Right lobe of liver (tissue), 6 donors: Measurements from ENCODE around the gene TGFBR2. TPM values are rescaled to one million over a fixed set of nuclear protein-coding genes. Genes with fewer than 3 reads are reported as not detected.

ENCODE experiments used
- ATAC-seq, 4 donors: fragments of 200-7000 bp; cut with Tn5 transposase; one replicate each; pipeline ENCODE4 v1.9.1; 2020; ENCODE audit warnings: mild to moderate bottlenecking in 4 of 4, moderate library complexity in 4 of 4
- DNase-seq, 3 donors: peaks; one replicate each; pipeline ENCODE4 v3.0.0-alpha.2; 2020
- H3K27ac ChIP-seq, 3 donors: fragments of 200-600 bp; one replicate each; pipeline ENCODE4 v1.8.0; 2022
- H3K27me3 ChIP-seq, 2 donors: fragments of 200-600 bp; one replicate each; pipeline ENCODE4 v1.8.0; 2022
- H3K36me3 ChIP-seq, 4 donors: fragments of 200-600 bp; sonication (generic) in 1 of 4; one replicate each; pipeline versions ENCODE4 v1.5.1 to v1.8.0; 2017 to 2022; ENCODE audit warnings: control low read depth in 1 of 4
- H3K4me1 ChIP-seq, 4 donors: fragments of 200-600 bp; sonication (generic) in 1 of 4; one replicate each; pipeline versions ENCODE4 v1.5.1 to v1.8.0; 2017 to 2022; ENCODE audit warnings: control low read depth in 1 of 4
- H3K4me3 ChIP-seq, 3 donors: fragments of 200-600 bp; one replicate each; pipeline ENCODE4 v1.8.0; 2022
- H3K9me3 ChIP-seq, 4 donors: fragments of 200-600 bp; sonication (generic) in 1 of 4; one replicate each; pipeline versions ENCODE4 v1.5.1 to v1.8.0; 2017 to 2022; ENCODE audit warnings: control low read depth in 1 of 4
- POLR2A ChIP-seq: fragments of 450-650 bp; IDR thresholded peaks from one replicate; pipeline ENCODE4 v1.6.1; 2017; ENCODE audit warnings: antibody characterized with exemption, mild to moderate bottlenecking
- WGBS: methylation state at CpG from one replicate; pipeline ENCODE4 v1.1.6; 2018; ENCODE audit warnings: low coverage, low lambda C conversion rate; ENCODE audit not compliant: insufficient coverage; ENCODE audit errors: missing lambda C conversion rate; 5-methylcytosine and 5-hydroxymethylcytosine counted together
- intact Hi-C, 2 donors: fragments of 100-400 bp; cut with DNase I; formaldehyde crosslinking; loops; one replicate each; pipeline versions ENCODE4 v1.11.2 to v1.14.1; 2022
- total RNA-seq, 6 experiments: library from RNA; depleted of rRNA in 2 of 6; stranded (reverse); fragments of >200 nt in 2 of 6; fragmentation: NEBNext Ultra II Directional in 3 of 6; extraction: Animal tissue kit (Norgen Biotek cat#: 25700) in 3 of 6; gene quantifications; one replicate each; pipeline versions ENCODE4 v1.1.0 to v1.2.4, GENCODE V29; 2016 to 2023
- TF ChIP-seq, protein P1 (sequence below), 4 donors: fragments of 200-600 bp in 3 of 4; fragments of 450-650 bp in 1 of 4; IDR thresholded peaks; one replicate each; pipeline versions ENCODE4 v1.5.1 to v1.8.0; 2016 to 2022; ENCODE audit warnings: antibody characterized with exemption in 4 of 4, mild to moderate bottlenecking in 2 of 4
- donor health status: DM: no; HTN: yes; CAD: no.
- donor health status: DM: no; HTN: no; CAD: no.
- donor health status: DM: no; HTN: no; CAD: no.
- donor health status: DM: no; HTN: yes; CAD: no.
- donor health status: DM: no; HTN: yes; CAD: no.

Gene TGFBR2
- total RNA-seq, 6 experiments from 2014 or later, result 24.9 to 52.6 (median 45.5) TPM

DNA sequence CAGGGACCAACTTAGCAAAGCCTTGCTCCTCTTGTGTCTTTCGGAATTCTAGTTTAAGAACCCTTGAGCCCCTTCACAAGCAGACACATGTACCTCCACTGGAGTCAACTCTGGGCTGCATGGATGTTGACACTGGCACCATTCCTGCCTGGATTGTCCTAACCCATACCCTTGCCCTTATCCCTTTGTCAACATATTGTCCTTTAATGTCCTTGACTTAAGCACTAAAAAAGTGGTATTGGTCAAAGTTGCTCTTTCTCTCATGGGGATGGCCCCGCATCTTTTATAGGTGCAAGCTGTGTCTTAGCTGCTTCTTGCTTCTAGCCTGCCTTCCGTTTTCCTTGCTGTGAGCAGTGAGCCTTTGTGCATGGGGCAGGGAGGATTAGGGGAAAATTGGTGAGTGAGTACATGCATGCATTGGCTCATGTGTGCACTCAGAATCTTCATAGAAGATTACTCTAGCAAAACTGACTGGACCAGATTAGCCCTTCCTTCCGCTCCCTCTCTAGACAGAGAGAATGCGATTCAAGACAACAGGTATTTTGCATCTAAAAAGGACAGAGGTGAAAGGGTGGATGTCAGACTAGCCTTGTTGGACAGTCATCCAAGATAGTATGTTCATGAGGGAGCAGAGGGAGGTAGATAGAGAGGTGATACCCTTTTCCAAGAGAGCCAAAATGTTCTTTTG is 42.4 kb downstream of the TGFBR2 start:
- Histone ChIP-seq H3K27me3 (no peaks in the 10 kb centered on the region), H3K36me3 (peaks cover 6 to 45% (median 28%) of the 10 kb centered on the region in 4 donors), H3K9me3 (no peaks in the 10 kb centered on the region), H3K4me1 (peaks cover 0 to 31% (median 15%) of the 10 kb centered on the region in 4 donors), H3K27ac (peak overlapping the region in 2 of 3 donors; percentile 24 to 65), H3K4me3 (no peak overlapping the region)
- TF ChIP-seq, protein P1, sequence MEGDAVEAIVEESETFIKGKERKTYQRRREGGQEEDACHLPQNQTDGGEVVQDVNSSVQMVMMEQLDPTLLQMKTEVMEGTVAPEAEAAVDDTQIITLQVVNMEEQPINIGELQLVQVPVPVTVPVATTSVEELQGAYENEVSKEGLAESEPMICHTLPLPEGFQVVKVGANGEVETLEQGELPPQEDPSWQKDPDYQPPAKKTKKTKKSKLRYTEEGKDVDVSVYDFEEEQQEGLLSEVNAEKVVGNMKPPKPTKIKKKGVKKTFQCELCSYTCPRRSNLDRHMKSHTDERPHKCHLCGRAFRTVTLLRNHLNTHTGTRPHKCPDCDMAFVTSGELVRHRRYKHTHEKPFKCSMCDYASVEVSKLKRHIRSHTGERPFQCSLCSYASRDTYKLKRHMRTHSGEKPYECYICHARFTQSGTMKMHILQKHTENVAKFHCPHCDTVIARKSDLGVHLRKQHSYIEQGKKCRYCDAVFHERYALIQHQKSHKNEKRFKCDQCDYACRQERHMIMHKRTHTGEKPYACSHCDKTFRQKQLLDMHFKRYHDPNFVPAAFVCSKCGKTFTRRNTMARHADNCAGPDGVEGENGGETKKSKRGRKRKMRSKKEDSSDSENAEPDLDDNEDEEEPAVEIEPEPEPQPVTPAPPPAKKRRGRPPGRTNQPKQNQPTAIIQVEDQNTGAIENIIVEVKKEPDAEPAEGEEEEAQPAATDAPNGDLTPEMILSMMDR (IDR thresholded peaks at IDR 0.05), result no peak
- TF ChIP-seq POLR2A, result no peak
- 59% methylated on average over 5 of the region's 5 CpGs for WGBS
- peak; percentile 32 to 81 (median 79) for DNase-seq
- intact Hi-C loops, result no loop called here
- ATAC-seq, result peak; percentile 70 to 90 (median 86)

DNA sequence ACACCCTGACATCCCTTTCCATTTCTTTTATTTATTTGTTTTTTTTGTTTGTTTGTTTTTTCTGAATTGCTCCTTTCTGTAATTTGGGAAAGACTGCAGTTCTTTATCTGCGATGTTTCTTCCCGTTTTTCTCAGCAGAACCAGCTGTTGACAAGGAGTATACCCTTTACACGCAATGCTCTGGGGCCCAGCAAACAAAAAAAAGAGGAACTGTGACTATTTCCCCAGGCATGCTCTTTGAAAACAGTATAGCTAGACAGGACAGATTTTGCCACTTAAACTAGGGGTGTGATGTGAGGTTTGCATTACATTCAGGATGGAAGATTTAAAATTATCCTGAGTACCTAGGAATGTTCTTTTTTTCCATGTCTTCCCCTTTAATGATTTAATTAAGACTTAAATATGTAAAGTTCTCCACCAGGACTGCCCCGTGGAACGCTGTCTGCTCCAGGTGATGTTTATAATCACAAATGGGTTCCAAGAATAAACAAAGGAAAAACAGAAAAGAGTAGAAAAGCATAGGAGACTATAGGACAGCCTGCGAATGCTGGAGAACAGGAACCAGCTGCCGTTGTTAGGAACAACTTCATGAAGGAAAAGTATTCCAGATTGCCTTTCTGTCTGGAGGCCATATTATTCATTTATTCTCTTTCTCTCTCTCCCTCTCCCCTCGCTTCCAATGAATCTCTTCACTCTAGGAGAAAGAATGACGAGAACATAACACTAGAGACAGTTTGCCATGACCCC is 43.3 kb downstream of the TGFBR2 start:
- DNase-seq (no peak), ATAC-seq (peak in 3 of 4 donors; percentile 31 to 37 (median 33))
- no peaks in the 10 kb centered on the region for H3K9me3 ChIP-seq
- TF ChIP-seq, protein P1 (IDR thresholded peaks at IDR 0.05), result no peak
- TF ChIP-seq POLR2A, result no peak
- peaks cover 0 to 23% (median 10%) of the 10 kb centered on the region in 4 donors for H3K4me1 ChIP-seq
- WGBS, result 57% methylated on average over 6 of the region's 9 CpGs
- intact Hi-C loops, result no loop called here
- H3K27ac ChIP-seq, result peak overlapping the region in 2 of 3 donors; percentile 24 to 65
- H3K27me3 ChIP-seq, result no peaks in the 10 kb centered on the region
- H3K4me3 ChIP-seq, result no peak overlapping the region
- peaks cover 6 to 46% (median 33%) of the 10 kb centered on the region in 4 donors for H3K36me3 ChIP-seq

DNA sequence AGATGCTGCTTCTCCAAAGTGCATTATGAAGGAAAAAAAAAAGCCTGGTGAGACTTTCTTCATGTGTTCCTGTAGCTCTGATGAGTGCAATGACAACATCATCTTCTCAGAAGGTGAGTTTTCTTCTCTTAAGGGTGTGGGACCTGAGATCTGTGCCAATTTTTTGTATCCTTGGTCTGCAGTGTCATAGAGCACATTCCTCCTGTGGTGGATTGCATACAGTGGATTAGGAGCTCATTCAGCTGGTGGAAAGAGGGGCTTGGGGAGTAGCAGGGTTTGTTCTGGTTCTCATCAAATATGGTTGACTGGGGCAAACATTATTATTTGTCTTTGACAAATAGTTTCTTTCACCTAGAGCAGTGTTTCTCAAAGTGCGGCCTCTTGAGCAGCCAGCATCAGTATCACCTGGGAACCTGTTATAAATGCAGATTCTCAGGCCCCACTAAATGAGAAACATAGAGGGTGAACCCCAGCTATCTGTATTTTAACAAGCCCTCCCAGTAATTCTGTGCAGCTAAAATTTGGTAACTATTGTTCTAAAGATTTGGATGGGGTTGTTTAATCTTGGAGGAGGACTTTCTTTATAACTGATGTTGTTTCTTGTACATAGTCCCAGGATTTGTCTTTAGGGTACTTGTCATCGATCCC is 44.1 kb downstream of the TGFBR2 start:
- H3K36me3 ChIP-seq, result peaks cover 6 to 52% (median 32%) of the 10 kb centered on the region in 4 donors
- 87% methylated on average over 2 of the region's 2 CpGs for WGBS
- H3K4me3 ChIP-seq, result no peak overlapping the region
- H3K27me3 ChIP-seq, result no peaks in the 10 kb centered on the region
- ATAC-seq (no peak), DNase-seq (no peak)
- TF ChIP-seq, protein P1 (IDR thresholded peaks at IDR 0.05), result no peak
- TF ChIP-seq POLR2A, result no peak
- peaks cover 0 to 18% (median 9%) of the 10 kb centered on the region in 4 donors for H3K4me1 ChIP-seq
- intact Hi-C loops, result no loop called here
- no peaks in the 10 kb centered on the region for H3K9me3 ChIP-seq
- H3K27ac ChIP-seq, result no peak overlapping the region

DNA sequence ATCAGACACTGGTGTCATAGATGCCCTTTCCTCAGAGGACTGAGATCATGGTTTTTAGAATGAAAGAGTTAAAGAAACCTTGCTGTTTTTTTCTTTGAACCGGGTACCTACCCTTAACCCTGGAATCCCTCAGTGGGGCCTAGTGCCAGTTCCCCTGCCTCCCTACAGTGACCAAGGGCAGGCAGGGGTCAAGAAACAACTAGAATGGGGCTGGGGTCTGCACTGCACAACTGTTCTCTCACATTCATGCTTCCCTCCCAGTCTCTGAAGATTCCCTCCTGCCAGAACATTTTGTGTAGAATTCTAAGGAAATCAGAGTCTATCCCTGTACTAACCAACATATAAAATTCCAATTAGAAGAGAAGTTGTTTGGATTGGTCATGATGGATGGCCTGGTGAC is 47.9 kb downstream of the TGFBR2 start:
- DNase-seq (no peak), ATAC-seq (no peak)
- Histone ChIP-seq H3K4me3 (no peak overlapping the region), H3K27me3 (no peaks in the 10 kb centered on the region), H3K4me1 (peaks cover 0 to 22% (median 10%) of the 10 kb centered on the region in 4 donors), H3K9me3 (no peaks in the 10 kb centered on the region), H3K36me3 (peaks cover 6 to 56% (median 28%) of the 10 kb centered on the region in 4 donors), H3K27ac (peak overlapping the region in 1 of 3 donors; percentile 41)
- whole genome bisulfite sequencing, result 57% methylated on average over 1 of the region's 1 CpG
- intact Hi-C loops, result no loop called here
- TF ChIP-seq, protein P1 (IDR thresholded peaks at IDR 0.05), result no peak
- TF ChIP-seq POLR2A, result no peak
